OCI-LY3 (cell line): ENCODE results near the gene SYNGR2.
A peak's percentile ranks its signal among the peaks of the same experiment; 100 is the strongest.

Experiments used
- H2AFZ ChIP-seq: fragments of 200-600, 300-600 bp; shearing (Covaris generic); 2 replicates; pipeline ENCODE4 v1.6.0; 2014; ENCODE audit warnings: antibody characterized with exemption, low read depth, low read length
- H3K27ac ChIP-seq: fragments of 200-600, 300-600 bp; sonication (generic); 2 replicates; pipeline ENCODE4 v1.5.1; 2014; ENCODE audit warnings: mild to moderate bottlenecking, low read length, moderate library complexity, mixed read lengths
- H3K27me3 ChIP-seq: fragments of 200-600, 300-600 bp; sonication (generic); 2 replicates; pipeline ENCODE4 v1.6.1; 2014; ENCODE audit warnings: low read depth, low read length, mixed read lengths
- H3K36me3 ChIP-seq: fragments of 200-600, 300-600 bp; sonication (generic); replicated peaks from 2 replicates; pipeline ENCODE3; 2014; ENCODE audit warnings: low read depth, low read length, mixed read lengths
- H3K4me1 ChIP-seq: fragments of 300-600, 200-600 bp; sonication (generic); 2 replicates; pipeline ENCODE4 v1.6.1; 2014; ENCODE audit warnings: low read length, mixed read lengths
- H3K4me2 ChIP-seq: fragments of 200-600, 300-600 bp; sonication (generic); 2 replicates; pipeline ENCODE4 v1.6.1; 2014; ENCODE audit warnings: low read length, mixed read lengths
- H3K4me3 ChIP-seq: fragments of 300-600, 200-600 bp; sonication (generic); 2 replicates; pipeline ENCODE4 v1.5.1; 2014; ENCODE audit warnings: antibody characterized with exemption, mild to moderate bottlenecking, low read length, moderate library complexity
- H3K79me2 ChIP-seq: fragments of 300-600, 200-600 bp; shearing (Covaris generic); 2 replicates; pipeline ENCODE4 v1.6.1; 2014; ENCODE audit warnings: mild to moderate bottlenecking, low read length, mixed read lengths
- H3K9ac ChIP-seq: fragments of 300-600, 200-600 bp; shearing (Covaris generic); 2 replicates; pipeline ENCODE4 v1.6.0; 2014; ENCODE audit warnings: mild to moderate bottlenecking, low read length, moderate library complexity
- H3K9me3 ChIP-seq: fragments of 200-600, 300-600 bp; shearing (Covaris generic); 2 replicates; pipeline ENCODE4 v1.6.1; 2014; ENCODE audit warnings: low read length, mixed read lengths; ENCODE audit not compliant: insufficient read depth
- H4K20me1 ChIP-seq: fragments of 200-600, 300-600 bp; sonication (generic); 2 replicates; pipeline ENCODE4 v1.6.1; 2016; ENCODE audit warnings: low read length, mixed read lengths; ENCODE audit not compliant: insufficient read depth
- CTCF ChIP-seq: fragments of 200-600, 300-600 bp; sonication (generic); IDR thresholded peaks from 2 replicates; pipeline ENCODE4 v1.5.1; 2014; ENCODE audit warnings: antibody characterized with exemption, low read length, low read depth
- EZH2phosphoT487 ChIP-seq: fragments of 200-600 bp; shearing (Covaris generic); IDR thresholded peaks from 2 replicates; pipeline ENCODE4 v1.6.1; 2018; ENCODE audit warnings: antibody characterized with exemption, mixed run types, low read depth

Gene SYNGR2

GRCh38 chr17:78173097-78173715, 4.8 kb downstream of the SYNGR2 start:
- Histone ChIP-seq H3K27ac (peak overlapping the region; percentile 96), H3K9me3 (no peaks in the 10 kb centered on the region), H3K9ac (peak overlapping the region; percentile 65), H3K36me3 (peaks cover 65% of the 10 kb centered on the region), H2AFZ (no peak overlapping the region), H3K4me2 (peak overlapping the region; percentile 99), H3K79me2 (peaks cover 50% of the 10 kb centered on the region), H3K4me3 (peak overlapping the region; percentile 99), H3K4me1 (peaks cover 75% of the 10 kb centered on the region), H4K20me1 (peaks cover 22% of the 10 kb centered on the region; the same call in 1 of the 2 replicates), H3K27me3 (no peaks in the 10 kb centered on the region)
- TF ChIP-seq CTCF: no peak
- no peak for TF ChIP-seq EZH2phosphoT487

- peaks cover 75% of the 10 kb centered on the region for H3K4me1 ChIP-seq
- H3K27ac ChIP-seq: peak overlapping the region; percentile 96
- H3K9ac ChIP-seq: peak overlapping the region; percentile 65
- peaks cover 38% of the 10 kb centered on the region for H3K79me2 ChIP-seq
- H3K36me3 ChIP-seq: peaks cover 73% of the 10 kb centered on the region
- H3K4me2 ChIP-seq: peak overlapping the region; percentile 99
- H3K9me3 ChIP-seq: no peaks in the 10 kb centered on the region
- H3K27me3 ChIP-seq: no peaks in the 10 kb centered on the region
- peak overlapping the region; percentile 6 for H3K4me3 ChIP-seq
- no peak for TF ChIP-seq EZH2phosphoT487
- TF ChIP-seq CTCF: peak; percentile 7; the same call in 1 of the 2 replicates
- no peak overlapping the region for H2AFZ ChIP-seq
- H4K20me1 ChIP-seq: peaks cover 21% of the 10 kb centered on the region; the same call in 1 of the 2 replicates
Measured at GRCh38 chr17:78174346-78174869, 6.0 kb downstream of the SYNGR2 start.

- Histone ChIP-seq H3K27me3 (no peaks in the 10 kb centered on the region), H3K36me3 (peaks cover 70% of the 10 kb centered on the region), H3K9ac (peak overlapping the region; percentile 65), H3K79me2 (peaks cover 32% of the 10 kb centered on the region), H3K27ac (peak overlapping the region; percentile 96), H4K20me1 (peaks cover 14% of the 10 kb centered on the region; the same call in 1 of the 2 replicates), H2AFZ (no peak overlapping the region), H3K4me2 (peak overlapping the region; percentile 99), H3K4me1 (peaks cover 72% of the 10 kb centered on the region), H3K9me3 (no peaks in the 10 kb centered on the region), H3K4me3 (peak overlapping the region; percentile 6; the same call in 1 of the 2 replicates)
- TF ChIP-seq CTCF: peak; percentile 42
- no peak for TF ChIP-seq EZH2phosphoT487
Measured at GRCh38 chr17:78174870-78175642, 6.7 kb downstream of the SYNGR2 start.

- no peak overlapping the region for H2AFZ ChIP-seq
- H3K4me2 ChIP-seq: no peak overlapping the region
- H3K27me3 ChIP-seq: no peaks in the 10 kb centered on the region
- H3K36me3 ChIP-seq: peaks cover 69% of the 10 kb centered on the region
- peak overlapping the region; percentile 96 for H3K27ac ChIP-seq
- no peaks in the 10 kb centered on the region for H3K9me3 ChIP-seq
- peaks cover 66% of the 10 kb centered on the region for H3K4me1 ChIP-seq
- H3K4me3 ChIP-seq: no peak overlapping the region
- peaks cover 10% of the 10 kb centered on the region; the same call in 1 of the 2 replicates for H4K20me1 ChIP-seq
- TF ChIP-seq EZH2phosphoT487 (no peak), CTCF (no peak)
- H3K9ac ChIP-seq: no peak overlapping the region
- H3K79me2 ChIP-seq: peaks cover 26% of the 10 kb centered on the region
Measured at GRCh38 chr17:78175643-78175981, 7.2 kb downstream of the SYNGR2 start.
